Calu3 (cell line): Measurements from ENCODE around the gene BMP2. TPM values are rescaled to one million over a fixed set of nuclear protein-coding genes. Genes with fewer than 3 reads are reported as not detected.

Source experiments
- BruUV-seq: library from RNA; stranded (reverse); fragments of 400-500 nt; replicated peaks from 2 replicates; lab custom pipeline; 2021; lab: Mats Ljungman, UMichigan
- CTCF ChIA-PET: fragments of 300-600 bp; sonication (Branson Sonifier 250); formaldehyde crosslinking; loops from one replicate; lab custom pipeline; 2022; ENCODE audit warnings: antibody characterized with exemption; lab: Charles Lee
- DNase-seq: peaks from one replicate; pipeline ENCODE4 v3.0.0; 2022
- H3K27ac Mint-ChIP-seq: one replicate; pipeline ENCODE4 v1.8.0; 2022; ENCODE audit warnings: mixed read lengths; ENCODE audit not compliant: unreplicated experiment
- H3K27me3 Mint-ChIP-seq: one replicate; pipeline ENCODE4 v1.8.0; 2022; ENCODE audit warnings: mixed read lengths; ENCODE audit not compliant: unreplicated experiment
- H3K36me3 Mint-ChIP-seq: one replicate; pipeline ENCODE4 v1.8.0; 2022; ENCODE audit warnings: mild to moderate bottlenecking, moderate library complexity, mixed read lengths; ENCODE audit not compliant: insufficient read depth, unreplicated experiment
- H3K4me1 Mint-ChIP-seq: one replicate; pipeline ENCODE4 v1.8.0; 2022; ENCODE audit warnings: mild to moderate bottlenecking, low read depth, mixed read lengths; ENCODE audit not compliant: unreplicated experiment
- H3K4me3 Mint-ChIP-seq: one replicate; pipeline ENCODE4 v1.8.0; 2022; ENCODE audit warnings: mild to moderate bottlenecking, low read depth, moderate library complexity, mixed read lengths; ENCODE audit not compliant: unreplicated experiment
- H3K9me3 Mint-ChIP-seq: one replicate; pipeline ENCODE4 v1.8.0; 2022; ENCODE audit warnings: low read depth, mixed read lengths; ENCODE audit not compliant: unreplicated experiment
- intact Hi-C: fragments of 100-400 bp; cut with micrococcal nuclease; formaldehyde crosslinking; loops from one replicate; pipeline ENCODE4 v1.10.0; 2022; ENCODE audit not compliant: unreplicated experiment
- total RNA-seq: library from RNA; stranded (reverse); gene quantifications from 2 replicates; pipeline ENCODE4 v1.2.3, GENCODE V29; 2022
- TF ChIP-seq, protein P1 (sequence below): fragments of 200-600 bp; IDR thresholded peaks from one replicate; pipeline ENCODE4 v1.8.0; 2022; ENCODE audit warnings: antibody characterized with exemption; ENCODE audit not compliant: unreplicated experiment

Gene BMP2
- total RNA-seq, 1 experiment from 2014 or later, result 4.5 TPM

DNA sequence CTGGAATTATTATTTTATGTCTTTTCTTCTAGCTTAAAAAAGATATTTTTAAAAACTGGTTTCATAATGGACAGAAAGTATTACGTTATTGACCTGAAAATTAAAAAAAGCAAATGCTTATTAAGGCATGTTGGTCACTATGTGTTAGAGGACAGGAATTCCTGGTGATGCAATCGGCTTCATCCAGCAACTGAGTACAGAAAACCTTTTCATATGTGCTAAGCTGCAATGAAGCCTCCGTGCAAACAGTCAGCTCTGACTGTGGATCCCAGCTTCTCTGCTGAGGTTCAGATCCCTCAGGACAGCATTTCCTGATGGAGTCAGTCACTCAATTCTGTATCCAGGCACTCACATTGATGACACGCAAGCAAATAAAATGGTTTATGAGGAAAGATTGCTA is 22.7 kb upstream of the BMP2 start:
- intact Hi-C loops, result no loop called here
- TF ChIP-seq, protein P1, sequence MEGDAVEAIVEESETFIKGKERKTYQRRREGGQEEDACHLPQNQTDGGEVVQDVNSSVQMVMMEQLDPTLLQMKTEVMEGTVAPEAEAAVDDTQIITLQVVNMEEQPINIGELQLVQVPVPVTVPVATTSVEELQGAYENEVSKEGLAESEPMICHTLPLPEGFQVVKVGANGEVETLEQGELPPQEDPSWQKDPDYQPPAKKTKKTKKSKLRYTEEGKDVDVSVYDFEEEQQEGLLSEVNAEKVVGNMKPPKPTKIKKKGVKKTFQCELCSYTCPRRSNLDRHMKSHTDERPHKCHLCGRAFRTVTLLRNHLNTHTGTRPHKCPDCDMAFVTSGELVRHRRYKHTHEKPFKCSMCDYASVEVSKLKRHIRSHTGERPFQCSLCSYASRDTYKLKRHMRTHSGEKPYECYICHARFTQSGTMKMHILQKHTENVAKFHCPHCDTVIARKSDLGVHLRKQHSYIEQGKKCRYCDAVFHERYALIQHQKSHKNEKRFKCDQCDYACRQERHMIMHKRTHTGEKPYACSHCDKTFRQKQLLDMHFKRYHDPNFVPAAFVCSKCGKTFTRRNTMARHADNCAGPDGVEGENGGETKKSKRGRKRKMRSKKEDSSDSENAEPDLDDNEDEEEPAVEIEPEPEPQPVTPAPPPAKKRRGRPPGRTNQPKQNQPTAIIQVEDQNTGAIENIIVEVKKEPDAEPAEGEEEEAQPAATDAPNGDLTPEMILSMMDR, result no peak
- no TSS peak for BruUV-seq
- no peak overlapping the region for H3K27ac Mint-ChIP-seq
- H3K36me3 Mint-ChIP-seq, result no peaks in the 10 kb centered on the region
- peaks cover 10% of the 10 kb centered on the region for H3K4me1 Mint-ChIP-seq
- H3K27me3 Mint-ChIP-seq, result no peaks in the 10 kb centered on the region
- CTCF ChIA-PET, result no interaction called here
- no peaks in the 10 kb centered on the region for H3K9me3 Mint-ChIP-seq
- no peak for DNase-seq
- no peak overlapping the region for H3K4me3 Mint-ChIP-seq

DNA sequence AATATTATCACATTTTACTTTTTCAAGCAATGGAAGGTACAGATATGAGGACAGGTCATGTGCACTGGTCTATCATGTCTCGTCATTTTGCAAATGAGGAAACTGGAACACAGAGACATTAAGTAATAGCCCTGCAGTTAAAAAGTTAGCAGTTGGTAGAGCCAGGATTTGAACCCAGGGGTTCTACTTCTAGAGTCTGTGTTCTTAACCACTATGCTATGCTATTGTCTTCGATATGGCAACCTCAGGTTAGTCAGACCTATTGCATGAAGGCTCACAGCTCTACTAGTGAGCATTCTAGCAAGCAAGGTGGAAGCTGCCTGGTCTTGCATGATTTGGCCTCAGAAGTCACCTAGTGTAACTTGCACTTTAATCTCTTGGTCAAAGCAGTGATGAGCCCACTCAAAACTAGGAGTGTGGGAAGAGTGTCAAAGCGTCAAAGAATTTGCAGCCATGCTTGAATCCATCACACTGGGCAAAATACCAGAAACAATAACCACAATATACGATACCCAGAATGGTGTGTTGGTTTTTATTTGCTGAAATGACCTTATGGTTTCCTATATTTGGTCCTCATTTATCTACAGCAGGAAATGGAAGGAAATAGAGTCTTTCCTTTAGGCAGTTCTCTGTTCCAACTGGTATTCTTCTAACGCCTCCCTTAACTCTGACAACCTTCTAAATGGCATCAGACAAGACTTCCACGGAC is 20.4 kb upstream of the BMP2 start:
- H3K36me3 Mint-ChIP-seq, result no peaks in the 10 kb centered on the region
- no peaks in the 10 kb centered on the region for H3K9me3 Mint-ChIP-seq
- TF ChIP-seq, protein P1, result no peak
- no peak overlapping the region for H3K27ac Mint-ChIP-seq
- H3K4me3 Mint-ChIP-seq, result no peak overlapping the region
- no peaks in the 10 kb centered on the region for H3K4me1 Mint-ChIP-seq
- no peaks in the 10 kb centered on the region for H3K27me3 Mint-ChIP-seq
- intact Hi-C loops, result no loop called here
- DNase-seq, result no peak
- BruUV-seq, result no TSS peak
- CTCF ChIA-PET, result no interaction called here

DNA sequence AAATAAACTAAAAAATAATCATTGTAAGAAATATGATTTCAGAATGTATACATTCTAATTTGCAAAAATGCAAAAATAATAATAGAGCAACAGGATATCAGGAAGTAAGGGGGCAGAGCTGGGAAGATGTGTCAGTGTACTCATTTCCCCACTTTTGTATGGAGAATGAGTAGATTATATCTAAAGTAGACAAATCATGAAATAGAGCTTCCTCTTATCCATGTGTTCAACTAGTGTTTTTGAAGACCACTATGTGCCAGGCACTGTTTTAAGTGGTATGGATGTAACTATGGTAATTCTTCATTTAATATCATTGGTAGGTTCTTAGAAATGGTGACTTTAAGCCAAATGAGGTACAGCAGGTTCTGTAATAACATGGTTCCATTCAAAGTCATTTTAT is 17.0 kb upstream of the BMP2 start:
- Mint-ChIP-seq H3K27me3 (no peaks in the 10 kb centered on the region), H3K4me1 (no peaks in the 10 kb centered on the region), H3K27ac (no peak overlapping the region), H3K36me3 (no peaks in the 10 kb centered on the region), H3K4me3 (no peak overlapping the region), H3K9me3 (no peaks in the 10 kb centered on the region)
- DNase-seq, result no peak
- no TSS peak for BruUV-seq
- TF ChIP-seq, protein P1, result no peak
- intact Hi-C loops, result no loop called here
- CTCF ChIA-PET, result no interaction called here

DNA sequence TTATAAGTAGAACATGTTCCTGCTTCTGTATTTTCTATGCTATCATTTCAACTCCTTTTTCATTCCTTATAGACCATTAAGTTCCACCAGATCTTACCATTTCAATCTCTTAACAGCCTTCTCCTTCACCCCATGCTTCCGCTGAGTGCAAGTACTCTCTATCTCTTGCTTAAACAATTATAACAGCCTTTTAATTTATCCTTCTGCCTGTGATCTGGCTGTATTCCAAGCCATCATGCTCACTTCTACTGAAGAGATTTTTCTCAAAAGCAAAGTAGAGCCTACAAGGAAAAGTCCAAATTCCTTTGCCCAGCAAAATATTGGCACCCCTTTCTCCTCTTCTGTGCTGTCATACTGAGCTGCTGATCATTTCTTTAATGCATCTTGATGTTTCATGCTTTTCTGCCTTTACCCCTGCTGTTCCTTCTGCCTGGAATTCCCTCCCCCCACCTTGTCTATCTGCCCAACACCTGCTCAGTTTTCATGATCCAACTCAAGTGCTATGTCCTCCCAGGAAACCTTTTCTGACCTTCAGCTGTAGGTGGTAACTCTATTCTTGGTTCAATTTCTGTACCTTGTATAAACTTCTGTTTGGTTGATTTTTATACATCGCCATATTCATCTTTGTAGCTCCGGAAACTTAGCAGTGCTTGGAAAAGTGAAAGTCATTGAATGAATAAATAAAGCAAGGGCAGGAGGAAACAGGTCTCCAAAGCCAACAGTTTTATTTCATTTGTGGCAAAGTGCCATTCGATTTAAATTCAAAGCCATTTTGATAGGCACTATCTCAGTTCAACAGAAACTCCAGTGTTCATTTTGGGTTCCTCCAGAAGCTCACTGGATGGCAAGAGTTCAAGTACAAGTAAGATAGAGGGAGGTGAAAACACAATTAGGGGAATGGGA is 10.5 kb upstream of the BMP2 start:
- Mint-ChIP-seq H3K4me1 (peaks cover 5% of the 10 kb centered on the region), H3K27me3 (no peaks in the 10 kb centered on the region), H3K9me3 (no peaks in the 10 kb centered on the region), H3K4me3 (no peak overlapping the region), H3K27ac (peak overlapping the region; percentile 18), H3K36me3 (no peaks in the 10 kb centered on the region)
- CTCF ChIA-PET, result no interaction called here
- BruUV-seq, result no TSS peak
- DNase-seq, result no peak
- TF ChIP-seq, protein P1, result no peak
- intact Hi-C loops, result no loop called here
